Measurements from ENCODE around the gene LRRC26.
A peak's percentile ranks its signal among the peaks of the same experiment; 100 is the strongest.

LRRC26 gene

DNA sequence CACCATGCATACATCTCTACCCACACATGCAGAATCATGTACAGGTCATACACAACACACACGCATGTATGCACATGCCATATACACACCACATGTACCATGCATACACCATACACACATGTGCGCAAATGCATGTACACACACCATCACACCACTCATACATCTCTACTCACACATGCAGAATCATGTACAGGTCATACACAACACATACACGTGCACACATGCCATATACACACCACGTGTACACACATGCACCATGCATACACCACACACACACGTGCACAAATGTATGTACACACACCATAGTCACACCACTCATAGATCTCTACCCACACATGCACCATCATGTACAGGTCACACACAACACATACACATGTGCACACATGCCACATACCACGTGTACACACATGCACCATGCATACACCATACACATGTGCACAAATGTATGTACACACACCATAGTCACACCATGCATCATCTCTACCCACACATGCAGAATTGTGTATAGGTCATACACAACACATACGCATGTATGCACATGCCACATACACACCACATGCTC is 16.9 kb downstream of the LRRC26 start:
- Mint-ChIP-seq H3K27me3 (ENCODE audit: low read depth, poor library complexity) (peaks cover 62% of the 10 kb centered on the region), H3K9me3 (peaks cover 18% of the 10 kb centered on the region), H3K36me3 (ENCODE audit: low read depth) (no peaks in the 10 kb centered on the region), H3K27ac (no peak overlapping the region), H3K4me3 (no peak overlapping the region), H3K4me1 (no peaks in the 10 kb centered on the region)
- DNase-seq, result no peak
- TF ChIP-seq, protein P1, sequence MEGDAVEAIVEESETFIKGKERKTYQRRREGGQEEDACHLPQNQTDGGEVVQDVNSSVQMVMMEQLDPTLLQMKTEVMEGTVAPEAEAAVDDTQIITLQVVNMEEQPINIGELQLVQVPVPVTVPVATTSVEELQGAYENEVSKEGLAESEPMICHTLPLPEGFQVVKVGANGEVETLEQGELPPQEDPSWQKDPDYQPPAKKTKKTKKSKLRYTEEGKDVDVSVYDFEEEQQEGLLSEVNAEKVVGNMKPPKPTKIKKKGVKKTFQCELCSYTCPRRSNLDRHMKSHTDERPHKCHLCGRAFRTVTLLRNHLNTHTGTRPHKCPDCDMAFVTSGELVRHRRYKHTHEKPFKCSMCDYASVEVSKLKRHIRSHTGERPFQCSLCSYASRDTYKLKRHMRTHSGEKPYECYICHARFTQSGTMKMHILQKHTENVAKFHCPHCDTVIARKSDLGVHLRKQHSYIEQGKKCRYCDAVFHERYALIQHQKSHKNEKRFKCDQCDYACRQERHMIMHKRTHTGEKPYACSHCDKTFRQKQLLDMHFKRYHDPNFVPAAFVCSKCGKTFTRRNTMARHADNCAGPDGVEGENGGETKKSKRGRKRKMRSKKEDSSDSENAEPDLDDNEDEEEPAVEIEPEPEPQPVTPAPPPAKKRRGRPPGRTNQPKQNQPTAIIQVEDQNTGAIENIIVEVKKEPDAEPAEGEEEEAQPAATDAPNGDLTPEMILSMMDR (IDR thresholded peaks at IDR 0.05), result no peak

DNA sequence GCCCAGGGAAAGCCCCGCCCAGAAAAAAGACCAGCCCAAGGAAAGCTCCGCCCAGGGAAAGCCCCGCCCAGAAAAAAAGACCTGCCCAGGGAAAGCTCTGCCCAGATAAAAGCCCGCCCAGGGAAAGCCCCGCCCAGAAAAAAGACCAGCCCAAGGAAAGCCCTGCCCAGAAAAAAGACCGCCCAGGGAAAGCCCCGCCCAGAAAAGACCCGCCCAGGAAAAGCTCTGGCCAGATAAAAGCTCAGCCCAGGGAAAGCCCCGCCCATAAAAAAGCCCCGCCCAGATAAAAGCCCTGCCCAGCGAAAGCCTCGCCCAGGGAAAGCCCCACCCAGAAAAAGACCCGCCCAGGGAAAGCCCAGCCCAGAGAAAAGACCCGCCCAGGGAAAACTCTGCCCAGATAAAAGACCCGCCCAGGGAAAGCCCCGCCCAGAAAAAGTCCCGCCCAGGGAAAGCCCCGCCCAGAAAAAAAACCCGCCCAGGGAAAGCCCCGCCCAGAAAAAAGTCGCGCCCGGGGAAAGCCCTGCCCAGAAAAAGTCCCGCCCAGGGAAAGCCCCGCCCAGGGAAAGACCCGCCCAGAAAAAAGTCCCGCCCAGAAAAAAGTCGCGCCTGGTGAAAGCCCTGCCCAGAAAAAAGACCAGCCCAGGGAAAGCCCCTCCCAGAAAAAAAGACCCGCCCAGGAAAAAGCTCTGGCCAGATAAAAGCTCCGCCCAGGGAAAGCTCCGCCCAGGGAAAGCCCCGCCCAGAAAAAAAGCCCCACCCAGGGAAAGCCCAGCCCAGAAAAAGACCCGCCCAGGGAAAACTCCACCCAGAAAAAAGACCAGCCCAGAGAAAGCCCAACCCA is 19.0 kb downstream of the LRRC26 start:
- H3K27me3 Mint-ChIP-seq (ENCODE audit: low read depth, poor library complexity), result peaks cover 57% of the 10 kb centered on the region
- peaks cover 18% of the 10 kb centered on the region for H3K9me3 Mint-ChIP-seq
- H3K27ac Mint-ChIP-seq, result no peak overlapping the region
- DNase-seq, result peak; percentile 50
- TF ChIP-seq, protein P1 (IDR thresholded peaks at IDR 0.05), result no peak
- no peak overlapping the region for H3K4me3 Mint-ChIP-seq
- H3K36me3 Mint-ChIP-seq (ENCODE audit: low read depth), result no peaks in the 10 kb centered on the region
- H3K4me1 Mint-ChIP-seq, result no peaks in the 10 kb centered on the region

DNA sequence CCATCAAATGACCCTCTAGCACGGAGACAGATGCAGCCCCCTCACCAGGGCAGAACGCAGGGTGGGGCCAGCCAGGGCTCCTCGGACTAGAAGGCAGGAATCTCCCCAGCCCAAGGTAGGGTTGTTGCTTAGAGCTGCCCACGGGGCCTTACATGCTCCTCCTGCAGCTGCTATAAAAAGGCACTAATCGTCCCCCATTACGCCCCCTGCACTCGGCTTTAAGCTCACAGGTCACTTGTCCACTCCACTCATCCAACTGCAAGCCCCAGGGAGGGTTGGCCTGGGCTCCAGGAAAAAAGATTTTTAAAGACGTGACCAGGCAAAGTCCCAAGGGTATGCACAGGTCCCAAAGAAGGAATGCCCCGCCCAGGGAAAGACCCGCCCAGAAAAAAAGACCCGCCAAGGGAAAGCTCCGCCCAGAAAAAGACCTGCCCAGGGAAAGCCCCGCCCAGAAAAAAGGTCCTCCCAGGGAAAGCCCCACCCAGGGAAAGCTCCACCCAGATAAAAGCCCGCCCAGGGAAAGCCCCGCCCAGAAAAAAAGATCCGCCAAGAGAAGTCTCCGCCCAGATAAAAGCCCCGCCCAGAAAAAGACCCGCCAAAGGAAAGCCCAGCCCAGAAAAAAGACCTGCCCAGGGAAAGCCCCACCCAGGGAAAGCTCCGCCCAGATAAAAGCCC is 19.8 kb downstream of the LRRC26 start:
- Mint-ChIP-seq H3K4me3 (no peak overlapping the region), H3K27ac (no peak overlapping the region), H3K36me3 (ENCODE audit: low read depth) (no peaks in the 10 kb centered on the region), H3K4me1 (no peaks in the 10 kb centered on the region), H3K9me3 (peaks cover 18% of the 10 kb centered on the region), H3K27me3 (ENCODE audit: low read depth, poor library complexity) (peaks cover 52% of the 10 kb centered on the region)
- no peak for DNase-seq
- TF ChIP-seq, protein P1 (IDR thresholded peaks at IDR 0.05), result no peak

DNA sequence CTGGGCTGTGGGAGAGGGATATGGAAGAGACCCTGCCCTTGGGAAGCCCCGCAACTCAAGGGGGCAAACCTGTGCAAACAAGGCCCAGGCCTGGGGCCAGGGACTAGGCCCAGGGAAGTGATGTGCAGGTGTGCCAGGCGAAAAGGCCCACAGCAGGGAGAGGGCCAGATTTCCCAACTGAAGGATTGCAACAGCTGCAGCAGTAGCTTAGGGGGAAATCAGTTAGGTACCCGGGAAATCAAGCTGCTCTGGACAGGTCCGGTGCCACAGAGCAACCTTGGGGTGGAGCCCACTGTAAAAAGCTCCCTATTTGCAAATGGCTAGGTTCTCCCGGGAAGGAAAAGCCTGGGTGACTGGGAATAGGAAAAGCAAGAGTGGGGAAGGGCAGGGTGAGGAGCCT is 20.5 kb downstream of the LRRC26 start:
- Mint-ChIP-seq H3K4me1 (no peaks in the 10 kb centered on the region), H3K9me3 (peaks cover 18% of the 10 kb centered on the region), H3K27me3 (ENCODE audit: low read depth, poor library complexity) (peaks cover 48% of the 10 kb centered on the region), H3K36me3 (ENCODE audit: low read depth) (no peaks in the 10 kb centered on the region), H3K27ac (no peak overlapping the region), H3K4me3 (no peak overlapping the region)
- TF ChIP-seq, protein P1 (IDR thresholded peaks at IDR 0.05), result no peak
- DNase-seq, result no peak

DNA sequence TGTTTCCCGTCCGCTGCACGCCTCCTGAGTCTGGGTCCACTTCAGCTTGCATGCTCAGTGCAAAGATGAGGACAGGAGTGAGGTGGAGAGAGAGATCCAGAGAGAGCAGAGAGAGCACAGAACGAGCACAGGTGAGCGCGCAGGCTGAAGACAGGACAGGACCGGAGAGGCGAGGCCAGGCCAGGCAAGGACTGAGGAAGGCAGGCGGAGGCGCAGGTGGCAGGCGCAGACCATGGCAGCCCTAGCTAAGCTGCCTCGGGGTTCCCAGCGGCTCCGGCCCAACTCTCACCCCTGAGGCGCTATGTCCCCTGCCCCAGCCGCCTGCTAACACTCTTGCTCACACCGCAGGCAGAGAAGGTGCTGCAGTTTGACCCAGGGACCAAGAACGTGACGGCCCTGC is 21.2 kb downstream of the LRRC26 start:
- Mint-ChIP-seq H3K4me3 (no peak overlapping the region), H3K4me1 (no peaks in the 10 kb centered on the region), H3K9me3 (peaks cover 18% of the 10 kb centered on the region), H3K27ac (no peak overlapping the region), H3K36me3 (ENCODE audit: low read depth) (no peaks in the 10 kb centered on the region), H3K27me3 (ENCODE audit: low read depth, poor library complexity) (peaks cover 54% of the 10 kb centered on the region)
- no peak for DNase-seq
- TF ChIP-seq, protein P1 (IDR thresholded peaks at IDR 0.05), result no peak

Measured in nephron progenitor cell (in vitro differentiated cells).